AG09319 (cell line): ENCODE results near the gene CNN2.

Experiments
- DNase-seq: peaks from one replicate; pipeline ENCODE4 v3.0.0-alpha.2; 2010; ENCODE audit warnings: low read depth; ENCODE audit errors: extremely low read depth
- TF ChIP-seq, protein P1 (sequence below): IDR thresholded peaks from 2 replicates; pipeline ENCODE4 v1.5.1; 2011; ENCODE audit warnings: low read depth, mild to moderate bottlenecking, inconsistent platforms, low read length, moderate library complexity

Gene CNN2

DNA sequence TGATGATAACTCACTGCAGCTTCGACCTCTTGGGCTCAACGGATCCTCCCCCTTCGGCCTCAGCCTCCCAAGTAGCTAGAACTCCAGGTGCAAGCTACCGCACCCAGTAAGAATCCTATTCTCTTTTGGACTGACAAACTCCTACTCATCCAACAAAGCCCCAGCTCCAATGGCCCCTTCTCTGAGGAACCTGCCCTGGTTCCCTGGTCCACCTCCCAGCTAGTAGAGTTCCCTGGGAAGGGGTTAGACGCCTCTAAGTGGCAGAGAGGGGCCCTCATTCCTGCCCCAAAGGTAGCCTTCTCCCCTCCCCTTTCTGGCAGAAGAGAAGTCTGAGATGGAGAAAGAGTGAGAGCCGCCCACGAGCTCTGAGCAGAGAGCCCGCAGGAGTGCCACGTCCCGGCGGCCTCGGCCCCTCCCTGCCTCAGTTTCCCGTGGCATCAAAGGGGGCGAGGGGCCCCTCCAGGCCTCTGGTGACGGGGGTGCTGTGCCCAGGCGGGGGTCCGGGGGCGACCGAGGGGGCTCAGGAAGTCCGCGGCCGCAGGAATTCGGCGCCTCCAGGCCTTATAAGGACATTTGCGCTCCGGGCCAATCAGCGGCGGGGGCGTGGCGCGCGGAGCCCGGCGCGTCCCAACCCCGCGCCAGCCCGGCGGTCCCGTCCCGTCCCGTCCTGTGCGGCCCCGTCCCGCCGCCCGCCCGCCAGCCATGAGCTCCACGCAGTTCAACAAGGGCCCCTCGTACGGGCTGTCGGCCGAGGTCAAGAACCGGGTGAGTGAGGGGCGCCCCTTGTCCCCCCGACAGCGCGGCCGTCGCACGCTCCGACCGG is at the start of gene CNN2:
CNN2 (plus strand) TSS at position 649 of the 823 bp plus-strand sequence; CDS start at position 703, 54 bp downstream.
- no peak for DNase-seq
- TF ChIP-seq, protein P1, sequence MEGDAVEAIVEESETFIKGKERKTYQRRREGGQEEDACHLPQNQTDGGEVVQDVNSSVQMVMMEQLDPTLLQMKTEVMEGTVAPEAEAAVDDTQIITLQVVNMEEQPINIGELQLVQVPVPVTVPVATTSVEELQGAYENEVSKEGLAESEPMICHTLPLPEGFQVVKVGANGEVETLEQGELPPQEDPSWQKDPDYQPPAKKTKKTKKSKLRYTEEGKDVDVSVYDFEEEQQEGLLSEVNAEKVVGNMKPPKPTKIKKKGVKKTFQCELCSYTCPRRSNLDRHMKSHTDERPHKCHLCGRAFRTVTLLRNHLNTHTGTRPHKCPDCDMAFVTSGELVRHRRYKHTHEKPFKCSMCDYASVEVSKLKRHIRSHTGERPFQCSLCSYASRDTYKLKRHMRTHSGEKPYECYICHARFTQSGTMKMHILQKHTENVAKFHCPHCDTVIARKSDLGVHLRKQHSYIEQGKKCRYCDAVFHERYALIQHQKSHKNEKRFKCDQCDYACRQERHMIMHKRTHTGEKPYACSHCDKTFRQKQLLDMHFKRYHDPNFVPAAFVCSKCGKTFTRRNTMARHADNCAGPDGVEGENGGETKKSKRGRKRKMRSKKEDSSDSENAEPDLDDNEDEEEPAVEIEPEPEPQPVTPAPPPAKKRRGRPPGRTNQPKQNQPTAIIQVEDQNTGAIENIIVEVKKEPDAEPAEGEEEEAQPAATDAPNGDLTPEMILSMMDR: no peak

DNA sequence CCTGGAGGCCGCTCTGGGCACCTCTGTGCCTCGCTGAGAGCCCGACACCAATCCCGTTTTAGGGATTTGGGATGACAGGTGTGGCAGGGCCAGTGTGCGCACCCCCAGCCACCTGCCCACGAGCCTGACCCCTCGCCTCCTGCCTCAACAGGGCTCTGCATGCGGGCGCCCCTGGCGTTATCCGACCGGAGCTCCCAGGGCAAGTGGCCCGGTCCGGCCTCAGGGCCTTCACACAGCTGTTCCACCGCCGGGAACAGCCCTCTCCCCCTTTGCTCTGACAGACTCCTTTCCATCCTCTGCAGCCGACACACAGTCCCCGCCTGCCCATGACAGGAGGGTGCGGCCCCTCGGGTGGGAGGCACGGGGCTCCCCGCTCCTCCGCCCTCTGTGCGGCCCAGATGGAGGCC is 49.3 kb upstream of the CNN2 start:
- no peak for DNase-seq
- TF ChIP-seq, protein P1: no peak

DNA sequence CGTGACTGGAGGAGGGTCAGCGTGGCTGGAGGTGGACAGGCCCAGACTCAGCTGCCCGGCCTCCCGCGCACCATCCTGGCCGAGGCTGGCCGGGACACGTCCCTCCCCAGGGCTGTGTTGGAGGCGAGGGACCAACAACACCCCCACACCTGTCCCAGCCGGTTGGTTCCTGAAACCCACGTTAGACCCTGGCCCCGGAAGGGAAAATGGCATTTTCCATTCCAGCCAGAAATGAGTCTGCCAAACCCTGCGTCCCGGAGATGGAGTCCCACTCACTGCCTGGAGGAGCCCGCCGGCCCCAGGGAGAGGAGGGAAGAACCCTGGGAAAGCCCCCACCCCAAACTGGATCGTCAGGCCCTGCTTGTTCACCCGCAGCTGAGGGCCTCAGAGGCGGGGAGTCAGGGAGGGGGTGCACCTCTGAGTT is 47.1 kb upstream of the CNN2 start:
- DNase-seq: no peak
- TF ChIP-seq, protein P1: no peak

DNA sequence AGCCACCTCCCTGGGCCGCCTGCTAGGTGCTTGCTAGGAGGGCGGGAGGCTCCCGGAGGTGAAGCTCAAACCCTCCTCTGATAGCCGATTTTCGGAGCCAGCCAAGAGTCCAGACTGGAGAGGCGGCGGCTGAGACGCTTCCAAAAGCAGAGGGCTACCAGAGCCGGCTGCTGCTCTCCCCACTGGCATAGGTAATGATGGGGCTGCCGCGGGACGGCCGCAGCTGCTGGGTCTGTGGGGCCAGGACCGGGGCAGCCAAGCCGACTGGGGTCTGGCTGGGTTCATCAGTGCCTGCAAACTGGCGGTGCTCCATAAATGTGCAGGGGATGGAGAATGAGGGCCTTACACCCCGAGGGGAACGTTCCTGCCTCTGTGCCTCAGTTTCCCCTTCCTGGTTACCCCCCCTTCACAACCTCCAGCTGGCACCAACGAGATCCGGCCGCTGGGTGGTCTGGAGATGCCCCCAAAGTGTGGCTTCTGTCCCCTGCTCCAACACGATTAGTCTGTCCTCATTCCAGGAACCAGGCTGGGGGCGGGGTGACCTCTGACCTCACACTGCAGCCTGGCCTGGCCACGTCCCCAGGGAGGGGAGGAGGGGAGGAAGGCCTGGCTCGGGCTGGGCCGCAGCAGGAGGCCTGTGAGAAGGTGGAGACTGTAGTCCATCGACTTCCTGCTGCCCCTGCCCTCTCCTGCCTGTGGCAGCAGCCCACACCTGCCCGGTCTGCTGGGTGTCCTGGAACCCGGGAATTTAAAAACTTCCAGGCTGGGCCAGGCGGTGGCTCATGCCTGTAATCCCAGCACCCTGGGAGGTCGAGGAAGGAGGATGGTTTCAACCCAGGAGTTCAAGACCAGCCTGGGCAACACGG is 46.0 kb upstream of the CNN2 start:
- TF ChIP-seq, protein P1: no peak
- DNase-seq: no peak

DNA sequence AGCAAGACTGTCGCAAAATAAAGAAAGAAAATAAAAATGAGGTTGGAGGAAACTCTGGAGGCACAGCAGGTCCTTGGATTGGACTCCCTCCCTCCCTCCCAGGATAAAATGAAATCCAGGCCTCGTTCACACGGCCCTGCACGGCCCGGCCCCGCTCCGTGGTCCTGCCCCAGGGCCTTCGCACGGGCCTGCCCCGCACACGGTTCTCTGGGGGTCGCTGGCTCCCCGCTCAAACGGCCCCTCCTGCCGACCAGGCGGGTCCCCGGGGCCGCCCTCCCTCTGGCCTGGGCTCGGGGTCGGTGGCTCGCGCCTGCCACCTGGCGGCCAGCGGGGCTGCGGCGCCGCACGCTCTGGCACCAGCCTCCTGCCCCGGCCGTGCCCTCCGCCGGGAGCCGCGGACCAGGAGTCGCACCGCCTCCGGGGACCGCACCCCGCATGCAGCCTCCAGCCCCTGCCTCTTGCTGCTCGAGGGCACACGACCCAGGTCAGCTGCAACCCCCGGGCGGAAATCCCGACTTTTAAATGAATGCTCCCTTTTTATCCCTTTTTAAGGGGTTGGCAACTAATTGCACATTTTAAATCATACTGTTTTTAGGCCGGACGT is 43.7 kb upstream of the CNN2 start:
- DNase-seq: no peak
- TF ChIP-seq, protein P1: peak; percentile 43

DNA sequence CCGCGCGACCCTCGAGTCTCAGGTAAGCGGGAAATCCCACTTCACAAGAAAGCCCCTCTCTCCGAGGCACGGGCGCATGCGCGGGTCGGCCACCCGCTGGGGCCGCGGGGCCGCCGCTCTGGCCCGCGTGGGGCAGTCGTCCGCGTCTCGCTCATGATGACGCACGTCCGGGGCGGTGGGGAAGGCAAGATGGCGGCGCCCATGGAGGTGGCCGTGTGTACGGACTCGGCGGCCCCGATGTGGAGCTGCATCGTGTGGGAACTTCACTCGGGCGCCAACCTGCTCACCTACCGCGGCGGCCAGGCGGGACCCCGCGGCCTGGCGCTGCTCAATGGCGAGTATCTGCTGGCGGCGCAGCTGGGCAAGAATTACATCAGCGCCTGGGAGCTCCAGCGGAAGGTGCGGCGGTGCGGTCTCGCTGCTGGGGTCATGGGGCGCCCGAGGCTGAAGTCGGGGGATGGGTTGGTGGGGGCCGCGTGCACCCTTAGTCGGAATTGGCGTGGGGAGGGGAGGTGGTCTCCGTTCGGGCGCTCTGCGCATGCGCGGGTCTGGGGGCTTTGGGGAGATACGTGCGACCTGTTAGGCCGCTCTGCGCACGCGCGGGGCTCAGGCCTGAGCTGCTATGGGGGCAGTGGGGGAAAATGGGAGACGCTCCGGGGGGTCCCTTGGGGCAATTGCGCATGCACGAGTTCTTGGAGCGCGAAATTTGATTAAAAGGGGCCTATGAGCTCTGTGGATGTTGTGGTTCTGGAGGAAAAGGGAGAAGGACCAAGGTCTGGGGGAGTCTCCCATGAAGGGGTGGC is 42.0 kb upstream of the CNN2 start, which contains the start of gene WDR18:
WDR18 (plus strand) TSS at position 181 of the 803 bp plus-strand sequence; CDS start at position 190, 9 bp downstream.
- DNase-seq: peak; percentile 55
- TF ChIP-seq, protein P1: no peak
